H9 (cell line): ENCODE results near the gene CTNNA1. TPM values are rescaled to one million over a fixed set of nuclear protein-coding genes. Genes with fewer than 3 reads are reported as not detected.

Source experiments
- DNase-seq: peaks from one replicate; pipeline ENCODE4 v3.0.0-alpha.2; 2017
- H2AFZ ChIP-seq: one replicate; pipeline ENCODE4 v1.6.1; 2013; ENCODE audit warnings: mild to moderate bottlenecking, low read length, control low read depth, moderate library complexity
- H2AK5ac ChIP-seq: 2 replicates; pipeline ENCODE4 v1.6.1; 2013; ENCODE audit warnings: low read length, control low read depth, mixed read lengths; ENCODE audit not compliant: insufficient read length
- H2BK120ac ChIP-seq: one replicate; pipeline ENCODE4 v1.6.1; 2013; ENCODE audit warnings: low read depth, mild to moderate bottlenecking, low read length, control low read depth, inconsistent platforms; ENCODE audit not compliant: poor library complexity, severe bottlenecking
- H2BK12ac ChIP-seq: 2 replicates; pipeline ENCODE4 v1.6.1; 2013; ENCODE audit warnings: low read length, control low read depth, mixed read lengths, low read depth; ENCODE audit not compliant: insufficient read length
- H2BK15ac ChIP-seq: 2 replicates; pipeline ENCODE4 v1.6.1; 2013; ENCODE audit warnings: low read depth, low read length, control low read depth
- H2BK20ac ChIP-seq: one replicate; pipeline ENCODE4 v1.6.1; 2013; ENCODE audit warnings: low read depth, mild to moderate bottlenecking, low read length, control low read depth, inconsistent platforms; ENCODE audit not compliant: poor library complexity, severe bottlenecking
- H2BK5ac ChIP-seq: 2 replicates; pipeline ENCODE4 v1.6.1; 2013; ENCODE audit warnings: low read length, control low read depth, mixed read lengths; ENCODE audit not compliant: insufficient read length
- H3K14ac ChIP-seq: 2 replicates; pipeline ENCODE4 v1.6.1; 2013; ENCODE audit warnings: low read length, control low read depth; ENCODE audit not compliant: insufficient read depth
- H3K18ac ChIP-seq: 2 replicates; pipeline ENCODE4 v1.6.1; 2013; ENCODE audit warnings: low read depth, mild to moderate bottlenecking, mixed read lengths, low read length, control low read depth; ENCODE audit not compliant: insufficient read length
- H3K23ac ChIP-seq: 2 replicates; pipeline ENCODE4 v1.6.1; 2013; ENCODE audit warnings: low read length, control low read depth, mixed read lengths, low read depth; ENCODE audit not compliant: insufficient read length
- H3K23me2 ChIP-seq: 2 replicates; pipeline ENCODE4 v1.6.1; 2013; ENCODE audit warnings: low read depth, mild to moderate bottlenecking, mixed read lengths, low read length, control low read depth; ENCODE audit not compliant: insufficient read length, poor library complexity, severe bottlenecking
- H3K27ac ChIP-seq: 2 replicates; pipeline ENCODE4 v1.5.1; 2013; ENCODE audit warnings: low read length, control low read depth, mixed read lengths, low read depth; ENCODE audit not compliant: insufficient read length
- H3K27me3 ChIP-seq: 2 replicates; pipeline ENCODE4 v1.6.1; 2013; ENCODE audit warnings: low read length, control low read depth, inconsistent platforms; ENCODE audit not compliant: insufficient read depth
- H3K4ac ChIP-seq: 2 replicates; pipeline ENCODE4 v1.6.1; 2013; ENCODE audit warnings: low read depth, mild to moderate bottlenecking, control low read depth, inconsistent platforms, low read length, moderate library complexity
- H3K4me1 ChIP-seq: 2 replicates; pipeline ENCODE4 v1.6.1; 2013; ENCODE audit warnings: low read length, control low read depth, inconsistent platforms; ENCODE audit not compliant: insufficient read depth
- H3K4me2 ChIP-seq: 2 replicates; pipeline ENCODE4 v1.6.1; 2013; ENCODE audit warnings: low read length, control low read depth, mixed read lengths; ENCODE audit not compliant: insufficient read length, insufficient read depth
- H3K56ac ChIP-seq: 2 replicates; pipeline ENCODE4 v1.6.1; 2013; ENCODE audit warnings: low read depth, mild to moderate bottlenecking, mixed read lengths, low read length, control low read depth; ENCODE audit not compliant: insufficient read length
- H3K79me1 ChIP-seq: 2 replicates; pipeline ENCODE4 v1.6.1; 2013; ENCODE audit warnings: low read depth, mild to moderate bottlenecking, moderate library complexity, low read length, control low read depth, inconsistent platforms; ENCODE audit not compliant: insufficient read depth, poor library complexity, severe bottlenecking
- H3K79me2 ChIP-seq: 2 replicates; pipeline ENCODE4 v1.6.1; 2013; ENCODE audit warnings: low read length, control low read depth, inconsistent platforms; ENCODE audit not compliant: insufficient read depth
- H3K9ac ChIP-seq: 2 replicates; pipeline ENCODE4 v1.6.1; 2013; ENCODE audit warnings: low read length, control low read depth, mixed read lengths; ENCODE audit not compliant: insufficient read length; ENCODE audit errors: extremely low read depth
- H3K9me3 ChIP-seq: one replicate; pipeline ENCODE4 v1.6.1; 2013; ENCODE audit warnings: low read depth, low read length, inconsistent platforms; ENCODE audit not compliant: control insufficient read depth
- H3T11ph ChIP-seq: one replicate; pipeline ENCODE4 v1.6.1; 2013; ENCODE audit warnings: mild to moderate bottlenecking, low read length, control low read depth, inconsistent platforms
- H4K20me1 ChIP-seq: one replicate; pipeline ENCODE4 v1.6.1; 2013; ENCODE audit not compliant: control insufficient read depth, insufficient read length, insufficient read depth
- H4K5ac ChIP-seq: 2 replicates; pipeline ENCODE4 v1.6.1; 2013; ENCODE audit warnings: low read depth, mild to moderate bottlenecking, mixed read lengths, low read length, control low read depth; ENCODE audit not compliant: insufficient read length
- H4K8ac ChIP-seq: replicated peaks from 2 replicates; pipeline ENCODE4 v1.6.1; 2013; ENCODE audit warnings: low read length, control low read depth, mixed read lengths, low read depth; ENCODE audit not compliant: insufficient read length
- H4K91ac ChIP-seq: 2 replicates; pipeline ENCODE4 v1.6.1; 2013; ENCODE audit warnings: low read depth, mild to moderate bottlenecking, moderate library complexity, mixed read lengths, low read length, control low read depth; ENCODE audit not compliant: insufficient read length
- H3K27ac Mint-ChIP-seq, 3 experiments: 2 replicates in 2 of 3; 3 replicates in 1 of 3; pipeline ENCODE4 v1.8.0; 2020 to 2021; ENCODE audit warnings: mixed read lengths in 3 of 3, mild to moderate bottlenecking in 1 of 3, moderate library complexity in 1 of 3
- H3K27me3 Mint-ChIP-seq: 2 replicates; pipeline ENCODE4 v1.8.0; 2021; ENCODE audit warnings: low read depth, mild to moderate bottlenecking, moderate library complexity, mixed read lengths
- H3K36me3 Mint-ChIP-seq, 3 experiments: 2 replicates in 2 of 3; 3 replicates in 1 of 3; pipeline ENCODE4 v1.8.0; 2020 to 2021; ENCODE audit warnings: low read depth in 3 of 3, mixed read lengths in 3 of 3; ENCODE audit not compliant: insufficient read depth in 1 of 3
- H3K4me1 Mint-ChIP-seq, 2 experiments: 2 replicates each; pipeline ENCODE4 v1.8.0; 2020; ENCODE audit warnings: mixed read lengths in 2 of 2
- H3K4me3 Mint-ChIP-seq, 2 experiments: 2 replicates in 1 of 2; 3 replicates in 1 of 2; pipeline ENCODE4 v1.8.0; 2020 to 2021; ENCODE audit warnings: mild to moderate bottlenecking in 2 of 2, mixed read lengths in 2 of 2, moderate library complexity in 1 of 2
- H3K9me3 Mint-ChIP-seq, 2 experiments: 2 replicates in 1 of 2; 3 replicates in 1 of 2; pipeline ENCODE4 v1.8.0; 2020; ENCODE audit warnings: mild to moderate bottlenecking in 2 of 2, mixed read lengths in 2 of 2, moderate library complexity in 1 of 2
- WGBS: extraction: QIAGEN DNeasy Blood & Tissue Kit; methylation state at CpG from one replicate; pipeline ENCODE4 v1.1.7; 2013; ENCODE audit warnings: missing lambda C conversion rate, low lambda C conversion rate, mixed read lengths; ENCODE audit not compliant: insufficient read length; ENCODE audit errors: extremely low coverage; 5-methylcytosine and 5-hydroxymethylcytosine counted together
- total RNA-seq: library from RNA; stranded (reverse); gene quantifications from 2 replicates; pipeline ENCODE4 v1.2.1, GENCODE V29; 2021
- TF ChIP-seq, protein P1 (sequence below): fragments of 200-600 bp; sonication (generic); conservative IDR thresholded peaks from 3 replicates; pipeline ENCODE4 v1.8.0; 2021; ENCODE audit warnings: antibody characterized with exemption, mild to moderate bottlenecking

The CTNNA1 gene
- total RNA-seq, 1 experiment from 2014 or later, result 354 TPM

GRCh38 chr5:138950421-138951031, 197.3 kb downstream of the CTNNA1 start:
- Histone ChIP-seq H2AK5ac (no peak overlapping the region), H3K79me2 (no peaks in the 10 kb centered on the region), H3T11ph (no peak overlapping the region), H3K9ac (no peak overlapping the region), H2BK20ac (no peak overlapping the region), H2BK15ac (no peak overlapping the region), H3K18ac (no peak overlapping the region), H2BK120ac (no peak overlapping the region), H2AFZ (no peak overlapping the region), H4K5ac (no peak overlapping the region), H4K8ac (no peak overlapping the region), H3K79me1 (no peaks in the 10 kb centered on the region), H3K23me2 (no peaks in the 10 kb centered on the region), H3K14ac (no peak overlapping the region; the same call in 1 of the 2 replicates), H3K4me1 (peaks cover 2% of the 10 kb centered on the region; the same call in 1 of the 2 replicates), H2BK5ac (no peak overlapping the region), H3K23ac (no peak overlapping the region), H3K4me2 (no peak overlapping the region), H3K27me3 (no peaks in the 10 kb centered on the region), H3K56ac (no peak overlapping the region), H4K91ac (no peak overlapping the region), H3K4ac (no peak overlapping the region), H4K20me1 (no peaks in the 10 kb centered on the region), H3K9me3 (no peaks in the 10 kb centered on the region), H2BK12ac (no peak overlapping the region), H3K27ac (no peak overlapping the region)
- Mint-ChIP-seq H3K4me3 (no peak overlapping the region), H3K4me1 (peaks cover 30 to 34% of the 10 kb centered on the region in 2 experiments), H3K36me3 (peaks cover 0 to 3% (median 0%) of the 10 kb centered on the region in 3 experiments; a peak in 1 of 7 replicates), H3K9me3 (no peaks in the 10 kb centered on the region), H3K27ac (0 out of 7 replicates have a peak overlapping the region, but pooled peaks of 1 of the 3 experiments have one; percentile 40), H3K27me3 (0 out of 2 replicates have a peak, but pooled peaks cover 1% of the 10 kb centered on the region)
- WGBS, result no CpG with 5 or more reads among the region's 14 CpGs
- TF ChIP-seq, protein P1, sequence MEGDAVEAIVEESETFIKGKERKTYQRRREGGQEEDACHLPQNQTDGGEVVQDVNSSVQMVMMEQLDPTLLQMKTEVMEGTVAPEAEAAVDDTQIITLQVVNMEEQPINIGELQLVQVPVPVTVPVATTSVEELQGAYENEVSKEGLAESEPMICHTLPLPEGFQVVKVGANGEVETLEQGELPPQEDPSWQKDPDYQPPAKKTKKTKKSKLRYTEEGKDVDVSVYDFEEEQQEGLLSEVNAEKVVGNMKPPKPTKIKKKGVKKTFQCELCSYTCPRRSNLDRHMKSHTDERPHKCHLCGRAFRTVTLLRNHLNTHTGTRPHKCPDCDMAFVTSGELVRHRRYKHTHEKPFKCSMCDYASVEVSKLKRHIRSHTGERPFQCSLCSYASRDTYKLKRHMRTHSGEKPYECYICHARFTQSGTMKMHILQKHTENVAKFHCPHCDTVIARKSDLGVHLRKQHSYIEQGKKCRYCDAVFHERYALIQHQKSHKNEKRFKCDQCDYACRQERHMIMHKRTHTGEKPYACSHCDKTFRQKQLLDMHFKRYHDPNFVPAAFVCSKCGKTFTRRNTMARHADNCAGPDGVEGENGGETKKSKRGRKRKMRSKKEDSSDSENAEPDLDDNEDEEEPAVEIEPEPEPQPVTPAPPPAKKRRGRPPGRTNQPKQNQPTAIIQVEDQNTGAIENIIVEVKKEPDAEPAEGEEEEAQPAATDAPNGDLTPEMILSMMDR, result no peak
- DNase-seq, result no peak
